HG03521 (cell line): ENCODE results near the gene SLC25A26.

Source experiments
- ATAC-seq: cut with Tn5 transposase; IDR thresholded peaks from one replicate; pipeline ENCODE4 v1.9.1; 2021; ENCODE audit warnings: mild to moderate bottlenecking, moderate library complexity; ENCODE audit not compliant: unreplicated experiment

Gene SLC25A26, protein sequence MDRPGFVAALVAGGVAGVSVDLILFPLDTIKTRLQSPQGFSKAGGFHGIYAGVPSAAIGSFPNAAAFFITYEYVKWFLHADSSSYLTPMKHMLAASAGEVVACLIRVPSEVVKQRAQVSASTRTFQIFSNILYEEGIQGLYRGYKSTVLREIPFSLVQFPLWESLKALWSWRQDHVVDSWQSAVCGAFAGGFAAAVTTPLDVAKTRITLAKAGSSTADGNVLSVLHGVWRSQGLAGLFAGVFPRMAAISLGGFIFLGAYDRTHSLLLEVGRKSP

DNA sequence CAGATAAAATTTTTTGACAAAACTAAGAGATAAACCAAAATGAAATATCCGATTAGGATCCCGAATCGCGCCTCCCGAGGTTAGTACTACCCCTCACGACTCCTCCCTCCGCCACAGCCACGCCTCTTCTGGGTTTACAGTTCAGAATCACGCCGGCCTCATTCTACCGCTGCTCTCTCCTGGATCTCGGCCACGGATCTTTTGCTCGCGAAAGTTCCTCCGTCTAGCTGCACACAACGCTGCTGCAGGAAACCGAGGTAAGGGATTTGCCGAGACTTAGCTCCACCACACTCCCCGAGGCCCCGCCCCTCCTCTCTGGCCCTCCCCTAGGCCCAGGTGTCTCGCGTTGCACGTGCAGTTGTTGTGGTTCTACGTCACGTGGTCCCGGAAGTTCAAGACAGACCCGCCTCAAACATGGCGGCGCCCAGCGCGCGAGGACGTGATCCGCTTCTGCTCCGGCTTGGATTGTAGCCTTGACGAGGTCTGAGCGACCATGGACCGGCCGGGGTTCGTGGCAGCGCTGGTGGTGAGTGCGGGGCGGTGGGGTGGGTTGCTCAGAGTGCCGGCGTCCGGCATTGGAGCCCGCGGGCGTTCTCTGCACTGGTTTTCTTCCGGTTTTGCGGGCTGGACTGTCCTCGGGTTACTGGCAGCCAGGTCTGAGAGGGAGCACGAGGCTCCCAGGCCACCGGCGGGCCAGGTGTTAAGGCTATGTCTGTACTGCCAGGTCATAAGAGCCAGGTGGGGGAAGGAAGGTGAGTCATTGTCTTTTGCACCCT is at the start of gene SLC25A26:
Gene SLC25A26 (plus strand): TSS at position 400 of the 776 bp plus-strand sequence. CDS start 94 bp downstream, at position 494.
- peak; percentile 99 for ATAC-seq

DNA sequence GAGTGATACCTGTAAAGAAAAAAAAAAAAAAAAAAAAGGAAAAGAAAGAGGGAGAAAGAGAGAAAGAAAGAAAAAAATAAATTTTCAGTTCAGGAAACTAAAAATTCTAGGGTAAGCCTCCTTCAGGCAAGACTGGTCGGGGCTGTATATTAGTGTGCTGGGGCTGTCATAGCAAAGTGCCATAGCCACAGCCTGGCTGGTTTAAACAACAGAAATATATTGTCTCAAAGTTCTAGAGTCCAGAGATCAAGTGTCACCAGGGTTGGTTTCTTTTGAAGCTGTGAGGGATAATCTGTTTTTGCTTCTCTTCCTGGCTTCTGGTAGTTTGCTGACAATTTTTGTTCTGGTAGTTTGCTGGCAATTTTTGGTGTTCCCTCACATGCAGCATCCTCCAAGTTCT is 48.4 kb upstream of the SLC25A26 start:
- no peak for ATAC-seq

DNA sequence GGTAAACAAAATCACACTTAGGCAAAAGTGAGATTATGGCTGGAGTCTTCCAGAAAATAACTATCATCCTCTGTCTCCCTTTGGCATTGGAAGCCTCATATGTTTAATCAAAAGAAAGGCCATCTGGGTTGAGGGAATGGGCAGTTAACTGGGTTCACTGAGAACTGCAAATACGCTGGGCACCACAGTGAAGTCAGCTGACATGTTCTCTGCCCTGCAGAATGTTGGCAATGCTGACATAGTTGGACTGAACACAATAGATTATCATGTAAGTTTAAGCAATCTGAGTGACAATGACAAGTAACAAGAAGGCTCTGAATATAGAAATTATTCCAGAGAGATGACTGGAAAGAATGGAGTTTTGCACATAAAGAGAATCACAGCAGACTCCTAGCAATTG is 43.8 kb upstream of the SLC25A26 start:
- ATAC-seq = no peak

DNA sequence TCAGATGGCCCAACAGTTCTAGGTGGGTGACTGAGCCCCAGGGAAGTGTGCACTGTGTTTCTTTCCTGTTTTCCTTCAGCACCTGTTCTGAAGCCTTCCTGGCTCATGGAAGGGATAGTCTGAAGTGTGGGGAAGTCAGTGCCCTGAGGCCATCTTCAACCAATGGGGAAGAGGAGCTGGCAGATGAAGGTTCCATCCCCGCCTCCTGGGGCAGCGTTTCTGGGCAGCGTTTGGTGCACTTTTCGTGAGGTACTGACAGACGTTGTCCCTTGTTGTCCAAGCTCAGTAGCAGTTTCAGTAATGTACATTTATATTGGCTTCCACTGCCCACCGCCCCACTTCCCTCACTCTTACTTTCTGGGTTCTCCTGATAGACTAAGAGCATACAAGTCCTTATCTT is 42.6 kb upstream of the SLC25A26 start:
- ATAC-seq = no peak

DNA sequence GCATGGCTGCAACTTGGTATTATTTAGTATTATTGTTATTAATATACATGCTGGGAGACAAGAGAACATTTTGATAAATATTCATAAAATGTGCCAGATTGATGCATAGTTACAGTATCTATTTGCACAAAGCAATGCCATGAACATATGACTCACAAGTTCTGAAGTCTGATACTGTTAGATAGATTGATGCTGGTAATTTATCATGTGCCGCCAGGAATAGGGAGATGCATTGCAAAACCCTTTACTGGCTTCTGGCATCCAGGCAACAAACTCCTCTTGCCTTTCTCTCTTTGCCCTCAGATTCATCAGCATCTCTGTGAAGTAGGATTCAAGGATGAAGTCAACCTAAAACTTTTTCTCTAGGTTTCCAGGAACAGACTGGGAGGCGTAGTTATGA is 41.0 kb upstream of the SLC25A26 start:
- ATAC-seq = no peak

DNA sequence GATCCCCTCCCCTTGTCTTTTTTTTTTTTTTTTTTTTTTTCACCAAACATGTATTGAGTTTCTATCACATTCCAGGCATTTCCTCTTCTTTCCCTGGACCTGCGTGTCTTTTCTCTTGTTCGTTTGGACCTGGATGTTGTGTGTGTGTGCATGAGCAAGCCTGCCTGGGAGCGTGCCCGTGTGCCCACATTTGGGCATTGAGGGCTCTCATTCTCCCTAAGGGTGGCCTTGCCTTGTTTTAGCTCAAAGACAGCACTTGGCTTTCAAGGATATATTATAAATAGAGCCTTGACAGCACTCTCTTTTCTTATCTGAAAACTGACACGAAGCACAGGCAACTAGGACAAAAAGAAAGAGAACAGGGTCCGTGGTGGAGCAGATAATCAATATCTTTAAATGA is 39.0 kb upstream of the SLC25A26 start:
- ATAC-seq = no peak

DNA sequence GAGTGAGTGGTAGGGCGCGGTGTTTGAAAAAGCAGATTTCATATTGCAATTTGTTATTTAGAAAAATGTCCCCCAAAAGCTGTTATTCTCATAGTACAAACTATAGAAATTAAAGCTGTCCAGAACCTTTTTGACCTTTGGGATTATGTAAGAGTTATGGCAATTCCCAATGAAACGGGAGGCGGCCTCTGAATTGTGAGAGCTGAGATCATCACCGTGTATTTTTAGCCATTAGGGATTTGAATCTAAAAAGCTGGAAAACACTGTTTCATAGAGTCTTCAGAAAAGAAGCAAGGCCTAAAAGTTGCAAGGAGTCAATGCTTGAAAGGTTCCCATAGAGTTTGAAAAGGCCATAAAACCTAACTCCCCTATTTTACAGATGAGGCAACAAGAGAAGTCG is 38.6 kb upstream of the SLC25A26 start:
- no peak for ATAC-seq

DNA sequence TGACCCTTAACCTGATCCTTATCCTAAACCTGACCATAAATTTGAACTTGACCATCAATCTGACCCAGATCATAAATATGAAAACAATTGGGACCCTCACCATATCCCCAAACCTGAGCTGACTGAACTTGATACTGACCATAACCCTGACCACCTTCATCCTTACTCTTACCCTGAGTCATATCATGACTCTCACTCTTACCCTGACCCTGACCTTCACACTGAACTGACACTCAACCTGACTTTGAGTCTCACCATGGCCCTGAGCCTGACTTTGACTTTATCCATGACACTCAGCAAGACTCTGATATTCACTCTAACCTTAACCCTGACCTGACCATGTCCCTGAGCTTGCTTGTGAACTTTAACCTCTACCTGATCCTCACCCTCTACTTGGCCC is 34.3 kb upstream of the SLC25A26 start:
- ATAC-seq = no peak

DNA sequence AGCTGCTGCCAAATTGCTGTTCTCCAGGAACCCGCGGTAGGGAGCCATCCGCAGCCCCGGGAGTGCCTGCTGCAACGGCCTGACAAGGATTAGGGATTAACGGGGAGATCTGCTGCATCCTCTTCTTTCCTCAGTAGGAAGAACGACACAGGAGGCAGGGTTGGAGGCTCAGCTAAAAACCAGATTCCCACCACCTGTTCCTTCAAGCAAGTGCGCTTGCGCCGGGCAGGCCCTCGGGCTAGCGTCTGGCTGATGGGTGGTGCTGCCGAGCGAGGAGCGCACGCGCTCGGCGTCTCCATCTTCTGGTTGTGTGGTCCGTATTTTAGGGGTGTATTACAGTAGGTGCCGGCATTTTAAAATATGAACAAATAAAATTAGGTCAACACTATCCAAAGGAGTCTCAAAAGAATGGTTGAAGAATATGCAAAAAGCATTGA is 25.4 kb upstream of the SLC25A26 start:
- ATAC-seq = no peak

DNA sequence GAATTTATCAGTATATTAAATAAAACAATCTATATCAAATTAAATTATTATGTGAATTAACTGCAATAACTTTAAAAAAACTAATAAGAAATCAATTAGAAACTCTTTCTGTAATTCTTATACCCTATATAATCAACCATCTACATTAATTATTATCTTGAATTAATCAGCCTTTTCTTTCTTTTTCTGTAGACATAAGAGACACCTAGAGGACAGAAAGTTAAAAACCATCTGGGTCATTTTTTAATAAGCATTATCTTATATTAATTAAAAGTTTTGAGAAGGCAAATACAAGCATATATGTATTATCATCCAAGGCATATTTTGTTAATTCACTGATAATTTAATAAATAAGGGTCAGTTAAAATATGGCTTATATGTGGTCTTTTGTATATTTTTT is 24.2 kb upstream of the SLC25A26 start:
- no peak for ATAC-seq

DNA sequence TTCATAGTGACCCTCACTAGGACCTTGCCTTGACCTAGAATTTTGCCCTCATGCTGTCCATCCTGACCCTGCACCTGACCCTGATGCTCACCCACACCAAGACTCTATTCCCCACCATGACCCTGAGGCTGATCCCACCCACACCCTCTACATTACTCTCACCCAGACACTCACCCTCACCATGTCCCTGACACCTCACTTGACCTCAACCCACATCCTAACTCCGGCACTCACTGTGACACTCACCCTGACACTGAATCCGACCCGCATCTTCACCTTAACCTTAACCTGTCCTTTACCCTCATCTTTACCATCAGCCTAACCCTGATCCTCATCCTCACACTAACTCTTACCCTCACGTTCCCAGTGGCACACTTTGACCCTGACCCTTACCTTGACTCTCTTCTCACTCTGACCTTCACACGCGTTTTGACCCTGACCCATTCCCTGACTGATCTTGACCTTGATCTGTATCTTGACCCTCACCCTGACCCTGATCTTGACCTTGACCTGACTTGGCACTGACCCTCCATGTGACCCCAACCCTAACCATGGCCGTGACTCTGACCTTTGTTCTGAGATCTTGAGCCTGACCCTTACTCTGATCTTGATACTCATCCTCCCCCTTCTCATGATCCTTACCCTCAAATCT is 22.2 kb upstream of the SLC25A26 start:
- ATAC-seq = no peak

DNA sequence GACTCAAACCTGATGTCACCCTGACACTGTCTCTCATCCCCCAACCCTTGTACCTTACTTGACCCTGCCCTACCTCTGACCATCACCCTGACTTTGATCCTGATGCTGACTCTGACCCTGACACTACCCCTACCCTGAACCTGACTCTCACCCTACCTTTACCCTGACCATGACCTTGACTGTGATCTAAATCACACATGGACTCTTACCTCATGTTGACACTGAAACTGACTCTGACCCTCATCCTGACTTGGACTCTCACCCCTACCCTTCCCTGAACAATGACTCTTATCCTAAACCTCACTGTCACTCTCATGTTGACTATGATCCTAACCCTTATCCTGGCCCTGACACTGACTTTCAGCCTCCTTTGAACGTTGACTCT is 21.7 kb upstream of the SLC25A26 start:
- no peak for ATAC-seq

DNA sequence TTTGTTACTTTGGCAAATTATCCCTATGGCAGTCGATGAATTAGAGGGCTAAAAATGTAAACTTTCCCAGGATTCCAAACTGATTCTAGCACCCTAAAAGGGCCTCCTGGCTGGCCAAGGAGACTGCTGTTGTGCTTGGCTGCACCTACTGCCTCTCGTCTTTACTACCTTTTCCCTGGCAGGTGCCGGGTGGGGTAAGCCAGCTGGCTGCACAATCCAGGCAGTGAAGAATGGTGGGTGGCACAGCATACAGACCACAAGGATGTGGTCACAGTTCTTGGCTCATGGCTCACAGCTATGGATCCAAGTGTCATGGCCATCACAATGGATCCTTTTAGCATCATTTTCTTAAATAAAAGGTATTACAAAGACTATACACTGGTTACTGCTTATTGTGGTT is 20.7 kb upstream of the SLC25A26 start:
- ATAC-seq = no peak

DNA sequence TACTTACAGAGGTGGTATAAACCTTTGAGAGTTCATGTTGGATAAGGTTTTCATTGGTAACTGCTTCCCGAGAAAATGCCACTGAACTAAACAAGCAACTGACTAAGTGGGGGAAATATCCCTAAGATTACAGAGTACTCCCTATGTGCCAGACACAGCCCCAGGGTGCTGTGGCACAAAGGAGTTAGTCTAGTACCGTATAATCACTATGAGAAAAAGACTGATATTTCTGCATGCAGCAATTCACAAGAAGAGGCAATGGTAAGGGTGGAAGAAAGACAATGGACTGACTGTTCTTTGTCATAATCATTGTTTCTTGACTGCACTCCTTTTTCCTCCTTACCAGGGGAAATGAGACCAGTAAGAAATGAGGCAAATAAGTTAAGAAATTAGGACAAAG is 20.0 kb upstream of the SLC25A26 start:
- ATAC-seq = no peak

DNA sequence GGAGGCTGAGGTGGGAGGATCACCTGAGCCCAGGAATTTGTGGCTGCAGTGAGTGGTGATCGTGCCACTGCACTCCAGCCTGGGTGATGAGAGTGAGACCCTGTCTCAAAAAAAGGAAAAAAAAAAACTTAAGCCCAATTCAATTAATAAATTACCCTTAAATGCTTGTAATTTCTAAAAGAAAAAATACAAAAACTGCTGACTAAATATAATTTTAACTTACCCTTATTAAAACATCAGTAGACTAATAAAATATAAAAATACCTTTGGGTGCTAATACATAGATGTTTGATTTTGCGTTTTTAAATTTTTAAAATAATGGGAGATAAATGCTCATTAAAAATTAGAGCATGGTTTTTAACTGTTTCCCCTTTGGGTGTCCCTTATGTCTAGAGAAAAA is 17.5 kb upstream of the SLC25A26 start:
- ATAC-seq = no peak

DNA sequence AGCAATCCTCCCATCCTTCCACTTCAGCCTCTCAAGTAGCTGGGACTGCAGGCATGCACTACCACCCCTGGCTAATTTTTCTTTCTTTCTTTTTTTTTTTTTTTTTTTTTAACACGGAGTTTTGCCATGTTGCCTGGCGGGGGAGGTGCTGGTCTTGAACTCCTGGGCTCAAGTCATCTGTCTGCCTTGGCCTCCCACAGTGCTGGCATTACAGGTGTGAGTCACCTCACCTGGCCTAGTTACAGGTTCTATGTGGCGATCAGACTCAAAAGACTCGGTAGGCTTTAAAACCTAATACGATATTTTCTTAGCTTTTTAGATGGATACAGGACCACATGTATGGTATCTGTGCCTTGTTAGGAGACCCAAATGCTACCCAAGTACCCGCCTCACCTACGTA is 14.0 kb upstream of the SLC25A26 start:
- no peak for ATAC-seq

DNA sequence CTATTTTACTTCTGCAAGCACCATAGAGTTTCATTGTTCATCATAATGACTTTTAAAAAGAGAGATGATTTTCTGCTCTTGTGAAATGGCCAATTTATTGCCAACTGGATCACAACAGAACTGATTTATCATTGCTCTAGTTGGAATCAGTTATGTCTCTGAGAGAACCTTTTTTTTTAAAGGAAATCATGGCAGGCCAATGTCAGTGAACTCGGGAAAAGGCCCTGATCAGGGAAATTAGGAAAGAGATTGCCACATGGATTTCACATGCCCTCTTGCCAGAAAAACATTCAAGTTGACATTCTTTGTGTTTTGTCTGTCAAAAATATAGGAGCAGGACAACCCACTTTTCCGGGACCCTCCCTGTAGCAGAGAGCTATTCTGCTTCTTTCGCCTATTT is 12.6 kb upstream of the SLC25A26 start:
- no peak for ATAC-seq

DNA sequence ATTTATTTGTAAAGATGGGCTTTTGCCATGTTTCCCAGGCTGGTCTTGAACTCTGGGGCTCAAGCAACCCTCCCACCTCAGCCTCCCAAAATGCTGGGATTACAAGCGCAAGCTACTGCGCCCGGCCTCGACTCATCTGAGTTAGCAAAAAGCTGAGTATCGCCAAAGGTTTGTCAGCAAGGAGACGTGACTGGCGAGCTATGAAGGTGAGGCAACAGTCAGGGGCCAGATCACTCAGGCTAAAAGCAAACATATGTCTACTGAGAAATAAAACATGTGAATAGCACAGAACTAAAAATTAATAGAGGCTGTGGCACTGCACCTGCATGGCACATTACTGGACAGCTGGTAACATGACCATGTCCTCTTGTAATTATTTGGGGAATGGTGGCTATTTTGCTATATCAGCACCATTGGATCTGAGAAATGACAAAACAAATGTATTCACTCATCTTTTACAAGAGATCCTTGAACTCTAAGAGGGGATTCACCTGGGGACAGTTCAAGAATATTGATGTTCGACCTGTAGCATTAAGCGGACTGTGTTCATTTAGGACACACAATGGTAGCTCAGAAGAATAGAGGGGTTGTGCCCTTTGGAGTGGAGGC is 10.0 kb upstream of the SLC25A26 start:
- no peak for ATAC-seq

DNA sequence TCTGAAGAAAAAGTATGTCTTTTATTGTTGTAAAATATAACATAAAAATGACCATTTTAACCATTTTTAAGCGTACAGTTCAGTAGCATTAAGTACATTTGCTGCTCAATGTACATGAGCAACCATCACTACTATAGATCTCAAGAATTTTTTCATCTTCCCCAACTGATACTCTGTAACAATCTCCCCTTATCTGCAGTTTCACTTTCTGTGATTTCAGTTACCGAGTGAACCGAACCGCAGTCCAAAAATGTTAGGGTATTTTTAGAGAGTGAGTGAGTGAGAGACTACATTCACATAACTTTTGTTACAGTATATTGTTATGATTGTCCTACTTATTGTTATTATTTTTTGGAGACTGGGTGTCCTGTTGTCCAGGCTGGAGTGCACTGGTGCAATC is 9.0 kb upstream of the SLC25A26 start:
- no peak for ATAC-seq

DNA sequence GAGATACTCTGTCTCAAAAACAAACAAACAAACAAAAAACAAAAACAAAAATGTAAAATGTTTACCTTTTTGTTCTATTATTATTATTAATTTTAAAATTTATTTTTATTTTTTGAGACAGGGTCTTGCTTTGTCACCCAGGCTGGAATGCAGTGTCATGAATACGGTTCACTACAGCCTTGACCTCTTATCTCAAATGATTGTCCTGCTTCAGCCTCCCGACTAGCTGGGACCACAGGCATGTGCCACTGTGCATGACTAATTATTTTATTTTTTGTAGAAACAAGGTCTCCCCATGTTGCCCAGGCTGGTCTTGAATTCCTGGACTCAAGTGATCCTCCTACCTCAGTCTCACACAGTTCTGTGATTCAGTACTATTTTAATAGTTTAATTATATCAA is 5.7 kb upstream of the SLC25A26 start:
- no peak for ATAC-seq

DNA sequence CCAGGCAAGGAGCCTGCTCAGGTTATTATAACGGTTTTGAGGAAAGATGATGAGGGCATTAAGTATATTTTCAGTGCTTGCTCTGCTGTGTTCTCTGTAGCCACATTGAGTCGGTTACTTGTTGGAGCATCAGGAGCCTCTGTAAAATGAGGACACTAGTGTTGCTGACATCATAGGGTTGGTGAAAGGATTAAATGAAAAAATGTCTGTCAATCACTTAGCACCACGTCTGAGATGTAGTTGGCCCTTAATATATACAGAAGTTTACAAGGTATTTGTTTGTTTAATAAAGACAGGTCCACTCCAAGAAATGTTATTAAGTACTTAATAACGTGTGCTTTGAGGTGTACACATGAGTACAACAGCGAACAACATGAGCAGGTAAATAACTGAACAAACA is 735 bp upstream of the SLC25A26 start:
- ATAC-seq = no peak

DNA sequence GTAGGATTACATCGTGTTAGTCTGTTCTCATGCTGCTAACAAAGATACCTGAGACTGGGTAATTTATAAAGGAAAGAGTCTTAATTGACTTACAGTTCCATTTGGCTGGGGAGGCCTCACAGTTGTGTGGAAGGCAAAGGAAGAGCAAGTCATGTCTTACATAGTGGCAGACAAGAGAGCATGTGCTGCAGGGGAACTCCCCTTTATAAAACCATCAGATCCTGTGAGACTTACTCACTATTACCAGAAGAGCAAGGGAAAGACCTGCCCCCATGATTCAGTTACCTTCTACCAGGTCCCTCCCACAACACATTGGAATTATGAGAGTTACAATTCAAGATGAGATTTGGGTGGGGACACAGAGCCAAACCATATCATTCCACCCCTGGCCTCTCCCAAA is 3.4 kb downstream of the SLC25A26 start:
- no peak for ATAC-seq
